Esophagus muscularis mucosa (tissue), 4 donors: ENCODE measurements around the gene IL1RL2.

Experiments used
- EP300 ChIP-seq: sonication (generic); formaldehyde crosslinking; IDR thresholded peaks from one replicate; pipeline ENCODE4 v1.6.1; 2017; ENCODE audit warnings: antibody characterized with exemption
- POLR2A ChIP-seq: fragments of 450-650 bp; IDR thresholded peaks from one replicate; pipeline ENCODE4 v1.6.1; 2017; ENCODE audit warnings: antibody characterized with exemption, moderate library complexity, mild to moderate bottlenecking, low read depth
- POLR2AphosphoS5 ChIP-seq, 2 donors: sonication (generic); formaldehyde crosslinking; IDR thresholded peaks; one replicate each; pipeline ENCODE4 v1.6.1; 2017; ENCODE audit warnings: antibody characterized with exemption in 2 of 2
- TF ChIP-seq, protein P1 (sequence below), 3 experiments: fragments of 200-600 bp in 2 of 3; fragments of 450-650 bp in 1 of 3; sonication (generic) in 2 of 3; IDR thresholded peaks; one replicate each; pipeline ENCODE4 v1.5.1; 2017 to 2019; ENCODE audit warnings: antibody characterized with exemption in 3 of 3, mild to moderate bottlenecking in 2 of 3, moderate library complexity in 1 of 3

DNA sequence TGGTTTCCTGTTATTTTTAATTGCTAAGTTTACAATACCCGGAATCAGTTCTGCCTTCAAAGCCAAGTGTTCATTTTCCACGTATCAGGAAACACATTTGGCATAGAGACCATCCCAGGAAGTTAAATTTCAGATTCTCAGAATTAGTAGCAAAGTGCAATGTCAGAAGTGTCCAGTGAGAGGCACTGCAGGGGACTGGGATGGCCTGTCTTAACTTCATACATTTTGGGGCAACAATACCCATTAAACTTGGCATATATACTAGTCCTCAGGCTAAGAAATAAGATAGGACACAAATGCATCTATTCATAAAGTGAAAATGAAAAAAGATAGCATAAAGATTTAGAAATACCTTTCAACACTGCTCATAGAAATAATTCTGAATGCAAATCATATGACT, 1.5 kb upstream of the IL1RL2 start:
- TF ChIP-seq, protein P1, sequence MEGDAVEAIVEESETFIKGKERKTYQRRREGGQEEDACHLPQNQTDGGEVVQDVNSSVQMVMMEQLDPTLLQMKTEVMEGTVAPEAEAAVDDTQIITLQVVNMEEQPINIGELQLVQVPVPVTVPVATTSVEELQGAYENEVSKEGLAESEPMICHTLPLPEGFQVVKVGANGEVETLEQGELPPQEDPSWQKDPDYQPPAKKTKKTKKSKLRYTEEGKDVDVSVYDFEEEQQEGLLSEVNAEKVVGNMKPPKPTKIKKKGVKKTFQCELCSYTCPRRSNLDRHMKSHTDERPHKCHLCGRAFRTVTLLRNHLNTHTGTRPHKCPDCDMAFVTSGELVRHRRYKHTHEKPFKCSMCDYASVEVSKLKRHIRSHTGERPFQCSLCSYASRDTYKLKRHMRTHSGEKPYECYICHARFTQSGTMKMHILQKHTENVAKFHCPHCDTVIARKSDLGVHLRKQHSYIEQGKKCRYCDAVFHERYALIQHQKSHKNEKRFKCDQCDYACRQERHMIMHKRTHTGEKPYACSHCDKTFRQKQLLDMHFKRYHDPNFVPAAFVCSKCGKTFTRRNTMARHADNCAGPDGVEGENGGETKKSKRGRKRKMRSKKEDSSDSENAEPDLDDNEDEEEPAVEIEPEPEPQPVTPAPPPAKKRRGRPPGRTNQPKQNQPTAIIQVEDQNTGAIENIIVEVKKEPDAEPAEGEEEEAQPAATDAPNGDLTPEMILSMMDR (IDR thresholded peaks at IDR 0.05), result peak in 2 of 3 experiments; percentile 30 to 51
- TF ChIP-seq POLR2A (no peak), POLR2AphosphoS5 (IDR thresholded peaks at IDR 0.05) (no peak), EP300 (no peak)
